GM19238 (cell line): ENCODE data around the gene EVI5.
"Not testable (repeated sequence)": the region's sequence is repeated elsewhere in the genome, so short reads cannot be mapped to it uniquely, and the experiment has no call there.

Experiments used
- DNase-seq: peaks from one replicate; pipeline ENCODE4 v3.0.0; 2011; ENCODE audit warnings: low spot score; ENCODE audit not compliant: insufficient read length

The EVI5 gene

GRCh38 chr1:92792340-92792782, 7.5 kb upstream of the EVI5 start:
- DNase-seq: no peak

GRCh38 chr1:92791487-92792066, 6.7 kb upstream of the EVI5 start:
- DNase-seq: no peak

- no peak for DNase-seq
Observed at GRCh38 chr1:92790867-92791266, 6.0 kb upstream of the EVI5 start.

- DNase-seq: no peak
Observed at GRCh38 chr1:92790081-92790480, 5.2 kb upstream of the EVI5 start.

- no peak for DNase-seq
Observed at GRCh38 chr1:92786111-92786901, 1.4 kb upstream of the EVI5 start.

GRCh38 chr1:92784021-92784638, 778 bp downstream of the EVI5 start:
- peak; percentile 13 for DNase-seq

GRCh38 chr1:92783550-92783949, 1.4 kb downstream of the EVI5 start:
- DNase-seq: not testable (repeated sequence)

- DNase-seq: no peak
Observed at GRCh38 chr1:92778376-92778775, 6.5 kb downstream of the EVI5 start.

GRCh38 chr1:92774407-92774806, 10.5 kb downstream of the EVI5 start:
- DNase-seq: no peak

GRCh38 chr1:92773749-92774148, 11.2 kb downstream of the EVI5 start:
- not testable (repeated sequence) for DNase-seq

- no peak for DNase-seq
Observed at GRCh38 chr1:92769856-92770255, 15.1 kb downstream of the EVI5 start.

GRCh38 chr1:92768915-92769314, 16.0 kb downstream of the EVI5 start:
- no peak for DNase-seq

GRCh38 chr1:92768296-92768695, 16.6 kb downstream of the EVI5 start:
- DNase-seq: no peak

GRCh38 chr1:92764116-92764515, 20.8 kb downstream of the EVI5 start:
- DNase-seq: no peak

GRCh38 chr1:92762355-92762754, 22.6 kb downstream of the EVI5 start:
- no peak for DNase-seq

- no peak for DNase-seq
Observed at GRCh38 chr1:92759361-92759760, 25.5 kb downstream of the EVI5 start.

GRCh38 chr1:92756537-92756936, 28.4 kb downstream of the EVI5 start:
- DNase-seq: no peak

GRCh38 chr1:92755541-92756461, 29.1 kb downstream of the EVI5 start:
- DNase-seq: no peak

GRCh38 chr1:92754719-92755050, 30.2 kb downstream of the EVI5 start:
- DNase-seq: no peak

GRCh38 chr1:92754000-92754718, 30.7 kb downstream of the EVI5 start:
- no peak for DNase-seq

GRCh38 chr1:92752719-92753118, 32.2 kb downstream of the EVI5 start:
- no peak for DNase-seq
